SK-N-SH (cell line): ENCODE measurements around the gene ZKSCAN3. TPM values are rescaled to one million over a fixed set of nuclear protein-coding genes. Genes with fewer than 3 reads are reported as not detected.

Source experiments
- CTCF ChIA-PET: fragments of 300-600, 350-600 bp; formaldehyde crosslinking; extraction: SDS; loops from one replicate; lab custom pipeline; 2021; lab: Yijun Ruan, JAX
- POLR2A ChIA-PET: fragments of 350-600 bp; sonication (Branson Sonifier 250); formaldehyde crosslinking; extraction: SDS; loops from one replicate; lab custom pipeline; 2020; ENCODE audit warnings: antibody characterized with exemption, inconsistent platforms; lab: Yijun Ruan, JAX
- DNase-seq: peaks from one replicate; pipeline ENCODE4 v3.0.0; 2012
- H2AFZ ChIP-seq: fragments of 200-600 bp; sonication (generic); 2 replicates; pipeline ENCODE4 v1.8.1; 2016; ENCODE audit warnings: antibody characterized with exemption, mild to moderate bottlenecking, low read depth
- H3F3A ChIP-seq: fragments of 200-600 bp; sonication (generic); replicated peaks from 2 replicates; pipeline ENCODE3; 2016; ENCODE audit warnings: antibody characterized with exemption, mild to moderate bottlenecking; ENCODE audit not compliant: insufficient read depth
- H3K27ac ChIP-seq, 2 experiments: fragments of 200-500 bp in 1 of 2; fragments of 200-600 bp in 1 of 2; sonication (Bioruptor generic) in 1 of 2; sonication (generic), shearing (Covaris generic) in 1 of 2; 2 replicates each; pipeline versions ENCODE4 v1.5.1 to v1.6.1; 2014 to 2016; ENCODE audit warnings: low read depth in 2 of 2, inconsistent platforms in 1 of 2, low read length in 1 of 2, mild to moderate bottlenecking in 1 of 2, mixed read lengths in 1 of 2
- H3K27me3 ChIP-seq: fragments of 200-600 bp; sonication (generic), shearing (Covaris generic); 2 replicates; pipeline ENCODE4 v1.6.1; 2016; ENCODE audit warnings: mixed run types; ENCODE audit not compliant: insufficient read depth
- H3K36me3 ChIP-seq, 2 experiments: fragments of 200-500 bp in 1 of 2; fragments of 200-600 bp in 1 of 2; sonication (Bioruptor generic) in 1 of 2; sonication (generic) in 1 of 2; replicated peaks in 1 of 2; 2 replicates each; pipeline versions ENCODE3 to v1.5.1; 2014 to 2016; ENCODE audit warnings: low read length in 1 of 2, mild to moderate bottlenecking in 1 of 2; ENCODE audit not compliant: insufficient read depth in 2 of 2, control insufficient read depth in 1 of 2
- H3K4me1 ChIP-seq, 2 experiments: fragments of 200-500 bp in 1 of 2; fragments of 200-600 bp in 1 of 2; sonication (Bioruptor generic) in 1 of 2; sonication (generic), shearing (Covaris generic) in 1 of 2; 2 replicates each; pipeline versions ENCODE4 v1.5.1 to v1.6.1; 2014 to 2016; ENCODE audit warnings: low read depth in 1 of 2, low read length in 1 of 2, mixed run types in 1 of 2; ENCODE audit not compliant: insufficient read depth in 2 of 2, control insufficient read depth in 1 of 2
- H3K4me2 ChIP-seq: fragments of 200-600 bp; sonication (generic), shearing (Covaris generic); 2 replicates; pipeline ENCODE4 v1.6.1; 2017; ENCODE audit warnings: mixed run types
- H3K4me3 ChIP-seq, 2 experiments: fragments of 200-500 bp in 1 of 2; fragments of 200-600 bp in 1 of 2; sonication (Bioruptor generic) in 1 of 2; sonication (generic), shearing (Covaris generic) in 1 of 2; 2 replicates each; pipeline versions ENCODE4 v1.5.1 to v1.8.1; 2014 to 2016; ENCODE audit warnings: low read depth in 2 of 2, inconsistent platforms in 1 of 2, low read length in 1 of 2, mild to moderate bottlenecking in 1 of 2, mixed read lengths in 1 of 2, moderate library complexity in 1 of 2
- H3K79me2 ChIP-seq: fragments of 200-600 bp; sonication (generic); 2 replicates; pipeline ENCODE4 v1.8.1; 2017; ENCODE audit warnings: mild to moderate bottlenecking; ENCODE audit not compliant: insufficient read depth
- H3K9ac ChIP-seq: fragments of 200-600 bp; sonication (generic); 2 replicates; pipeline ENCODE4 v1.6.1; 2017; ENCODE audit warnings: mixed run types
- H3K9me2 ChIP-seq: fragments of 200-600 bp; sonication (generic); 2 replicates; pipeline ENCODE4 v1.6.1; 2017; ENCODE audit warnings: mixed run types
- H3K9me3 ChIP-seq: fragments of 200-600 bp; sonication (generic); 2 replicates; pipeline ENCODE4 v1.6.1; 2017; ENCODE audit warnings: mixed run types, mild to moderate bottlenecking, moderate library complexity
- H4K20me1 ChIP-seq: fragments of 200-600 bp; sonication (generic); 2 replicates; pipeline ENCODE4 v1.6.1; 2017; ENCODE audit warnings: mild to moderate bottlenecking, mixed run types; ENCODE audit not compliant: insufficient read depth
- CTCF ChIP-seq: fragments of 200-600 bp; sonication (generic); IDR thresholded peaks from 2 replicates; pipeline ENCODE4 v1.6.1; 2017; ENCODE audit warnings: antibody characterized with exemption, mild to moderate bottlenecking, moderate library complexity
- EZH2phosphoT487 ChIP-seq: fragments of 200-600 bp; sonication (generic); IDR thresholded peaks from 2 replicates; pipeline ENCODE4 v1.6.1; 2017; ENCODE audit warnings: low read depth, mixed run types, mild to moderate bottlenecking, antibody characterized with exemption, moderate library complexity, borderline replicate concordance
- FOXJ3 ChIP-seq: sonication (generic); formaldehyde crosslinking; IDR thresholded peaks from 2 replicates; pipeline ENCODE4 v1.5.1; 2020; ENCODE audit warnings: mild to moderate bottlenecking, missing genetic modification reagents
- FOXM1 ChIP-seq: IDR thresholded peaks from 2 replicates; pipeline ENCODE4 v1.4.0; 2012; ENCODE audit warnings: low read depth, mild to moderate bottlenecking
- GABPA ChIP-seq: IDR thresholded peaks from 2 replicates; pipeline ENCODE4 v1.4.0; 2012; ENCODE audit warnings: low read depth, mild to moderate bottlenecking
- MXI1 ChIP-seq: IDR thresholded peaks from 2 replicates; pipeline ENCODE4 v1.6.1; 2012; ENCODE audit warnings: mild to moderate bottlenecking, low read depth, low read length, improper control_type of control experiment
- NFIC ChIP-seq: IDR thresholded peaks from 2 replicates; pipeline ENCODE4 v1.4.0; 2012; ENCODE audit warnings: borderline replicate concordance
- POLR2AphosphoS5 ChIP-seq: IDR thresholded peaks from 2 replicates; pipeline ENCODE4 v1.6.1; 2012; ENCODE audit warnings: low read depth, low read length
- RAD21 ChIP-seq: IDR thresholded peaks from 2 replicates; pipeline ENCODE4 v1.6.1; 2012; ENCODE audit warnings: mild to moderate bottlenecking, low read length
- RCOR1 ChIP-seq: fragments of 150-350 bp; IDR thresholded peaks from 2 replicates; pipeline ENCODE4 v1.6.1; 2017; ENCODE audit warnings: antibody characterized with exemption, low read length
- RFX5 ChIP-seq: IDR thresholded peaks from 2 replicates; pipeline ENCODE4 v1.6.1; 2012; ENCODE audit warnings: mild to moderate bottlenecking, improper control_type of control experiment, low read length
- RXRA ChIP-seq: IDR thresholded peaks from 2 replicates; pipeline ENCODE4 v1.4.0; 2012; ENCODE audit warnings: low read depth, mild to moderate bottlenecking, borderline replicate concordance
- SIN3A ChIP-seq: IDR thresholded peaks from 2 replicates; pipeline ENCODE4 v1.6.1; 2012; ENCODE audit warnings: low read depth, mild to moderate bottlenecking, low read length, moderate library complexity, borderline replicate concordance
- TEAD4 ChIP-seq: IDR thresholded peaks from 2 replicates; pipeline ENCODE4 v1.4.0; 2012; ENCODE audit warnings: mild to moderate bottlenecking, borderline replicate concordance; ENCODE audit not compliant: insufficient read depth
- USF1 ChIP-seq: IDR thresholded peaks from 2 replicates; pipeline ENCODE4 v1.4.0; 2012; ENCODE audit warnings: low read depth, borderline replicate concordance
- ZBTB33 ChIP-seq: IDR thresholded peaks from 2 replicates; pipeline ENCODE4 v1.4.0; 2012; ENCODE audit warnings: low read depth, borderline replicate concordance
- WGBS: methylation state at CpG from one replicate; pipeline ENCODE4 v1.1.6; 2017; ENCODE audit warnings: low lambda C conversion rate; 5-methylcytosine and 5-hydroxymethylcytosine counted together
- polyA plus RNA-seq, 3 experiments: library from polyadenylated mRNA; depleted of rRNA; stranded (reverse); fragments of >200 nt; gene quantifications; 2 replicates each; pipeline ENCODE4 v1.2.3, GENCODE V29; 2012

Gene ZKSCAN3
- polyA plus RNA-seq, 1 of the 3 experiments (the other 2 are of a cell fraction), result 2.6 TPM

- TF ChIP-seq RCOR1 (no peak), EZH2phosphoT487 (no peak), RAD21 (no peak), GABPA (no peak)
Measured at GRCh38 chr6:28351493-28351925, 1.8 kb downstream of the ZKSCAN3 start (continued).

GRCh38 chr6:28353356-28353755 lies 3.6 kb downstream of the ZKSCAN3 start:
- no peaks in the 10 kb centered on the region for H3K27me3 ChIP-seq
- H3K9me2 ChIP-seq, result no peaks in the 10 kb centered on the region
- H3K9me3 ChIP-seq, result no peaks in the 10 kb centered on the region
- no peak overlapping the region for H3K9ac ChIP-seq
- DNase-seq, result no peak
- H3K4me3 ChIP-seq, result no peak overlapping the region
- peaks cover 4% of the 10 kb centered on the region for H3F3A ChIP-seq
- WGBS, result 95% methylated on average over 3 of the region's 3 CpGs
- H3K27ac ChIP-seq, result no peak overlapping the region
- H3K36me3 ChIP-seq, result no peaks in the 10 kb centered on the region
- H3K4me1 ChIP-seq, result peaks cover 10 to 22% of the 10 kb centered on the region in 2 experiments; a peak in 3 of 4 replicates
- no peak overlapping the region for H3K4me2 ChIP-seq
- H2AFZ ChIP-seq, result no peak overlapping the region
- H3K79me2 ChIP-seq, result peaks cover 40% of the 10 kb centered on the region
- ChIA-PET POLR2A (no interaction called here), CTCF (interaction anchor here (3.4 kb wide), 1 partner anchor 86 kb away, joined by 29 read pairs; the partner anchor contains the start of gene ZSCAN26)
- no peak for TF ChIP-seq CTCF
- TF ChIP-seq ZBTB33, result no peak
- no peak for TF ChIP-seq POLR2AphosphoS5
- no peak for TF ChIP-seq NFIC
- no peak for TF ChIP-seq FOXM1
- no peak for TF ChIP-seq RCOR1
- no peak for TF ChIP-seq RXRA
- H4K20me1 ChIP-seq, result no peaks in the 10 kb centered on the region

- Histone ChIP-seq H3K9ac (no peak overlapping the region), H3K27ac (no peak overlapping the region)
- CTCF ChIA-PET, result interaction anchor here (3.4 kb wide), 1 partner anchor 86 kb away, joined by 29 read pairs; the partner anchor contains the start of gene ZSCAN26
- TF ChIP-seq RFX5, result no peak
- no peak for TF ChIP-seq MXI1
- no peak for TF ChIP-seq CTCF
- TF ChIP-seq TEAD4, result no peak
- no peak for TF ChIP-seq SIN3A
- no peak for TF ChIP-seq RCOR1
- TF ChIP-seq FOXJ3 (CRISPR knock-in tag), result no peak
- TF ChIP-seq USF1, result no peak
Measured at GRCh38 chr6:28353981-28354676, 4.4 kb downstream of the ZKSCAN3 start.

More at GRCh38 chr6:28353981-28354676, 4.4 kb downstream of the ZKSCAN3 start:
- 98% methylated on average over 11 of the region's 11 CpGs for WGBS
- H3K4me2 ChIP-seq, result no peak overlapping the region
- no peak overlapping the region for H2AFZ ChIP-seq
- H3K27me3 ChIP-seq, result no peaks in the 10 kb centered on the region
- H3K4me1 ChIP-seq, result peaks cover 10 to 22% of the 10 kb centered on the region in 2 experiments; a peak in 3 of 4 replicates
- no peak for DNase-seq
- H4K20me1 ChIP-seq, result no peaks in the 10 kb centered on the region
- POLR2A ChIA-PET, result interaction anchor here (0.6 kb wide), 1 partner anchor 19 kb away, joined by 3 read pairs; no protein-coding TSS in a partner anchor
- peaks cover 40% of the 10 kb centered on the region for H3K79me2 ChIP-seq
- no peaks in the 10 kb centered on the region for H3F3A ChIP-seq
- H3K4me3 ChIP-seq, result no peak overlapping the region
- no peaks in the 10 kb centered on the region for H3K36me3 ChIP-seq
- no peaks in the 10 kb centered on the region for H3K9me3 ChIP-seq
- H3K9me2 ChIP-seq, result no peaks in the 10 kb centered on the region
